Activated CD4-positive, CD25-positive, alpha-beta regulatory T cell treated with anti-CD3 and anti-CD28 coated beads, Interleukin-2, amount 50 U/mL, for 24 hours (primary cell): ENCODE data around the gene ATP2B3.

Experiments
- ATAC-seq, 2 donors: fragments of 150-1000 bp; cut with Tn5 transposase; one replicate each; pipeline ENCODE4 v1.10.0; 2021; ENCODE audit warnings: mild to moderate bottlenecking in 1 of 2, moderate library complexity in 1 of 2

Gene ATP2B3

GRCh38 chrX:153511784-153512500, 5.5 kb upstream of the ATP2B3 start:
- ATAC-seq = no peak

GRCh38 chrX:153512501-153512893, 4.9 kb upstream of the ATP2B3 start:
- no peak for ATAC-seq

GRCh38 chrX:153513265-153513664, 4.2 kb upstream of the ATP2B3 start:
- ATAC-seq = no peak

- ATAC-seq = no peak
Observed at GRCh38 chrX:153514259-153514658, 3.2 kb upstream of the ATP2B3 start.

GRCh38 chrX:153515435-153515834, 2.0 kb upstream of the ATP2B3 start:
- no peak for ATAC-seq

- ATAC-seq = no peak
Observed at GRCh38 chrX:153516073-153516472, 1.4 kb upstream of the ATP2B3 start.

- ATAC-seq = no peak
Observed at GRCh38 chrX:153517946-153518834, 748 bp downstream of the ATP2B3 start.

GRCh38 chrX:153519569-153520286, 2.3 kb downstream of the ATP2B3 start:
- ATAC-seq = no peak

GRCh38 chrX:153520287-153520917, 3.0 kb downstream of the ATP2B3 start:
- ATAC-seq = no peak

- ATAC-seq = no peak
Observed at GRCh38 chrX:153521034-153521433, 3.6 kb downstream of the ATP2B3 start.

GRCh38 chrX:153522259-153522658, 4.8 kb downstream of the ATP2B3 start:
- no peak for ATAC-seq

GRCh38 chrX:153523269-153523668, 5.8 kb downstream of the ATP2B3 start:
- no peak for ATAC-seq

GRCh38 chrX:153524234-153524633, 6.8 kb downstream of the ATP2B3 start:
- no peak for ATAC-seq

GRCh38 chrX:153525451-153525850, 8.0 kb downstream of the ATP2B3 start:
- ATAC-seq = no peak

GRCh38 chrX:153526042-153526441, 8.6 kb downstream of the ATP2B3 start:
- no peak for ATAC-seq

GRCh38 chrX:153526801-153527200, 9.4 kb downstream of the ATP2B3 start:
- no peak for ATAC-seq

- ATAC-seq = no peak
Observed at GRCh38 chrX:153527208-153527607, 9.8 kb downstream of the ATP2B3 start.

GRCh38 chrX:153530411-153531129, 13.1 kb downstream of the ATP2B3 start:
- ATAC-seq = no peak

- no peak for ATAC-seq
Observed at GRCh38 chrX:153533091-153533490, 15.6 kb downstream of the ATP2B3 start.

- ATAC-seq = no peak
Observed at GRCh38 chrX:153537080-153537479, 19.6 kb downstream of the ATP2B3 start.

GRCh38 chrX:153537526-153538295, 20.3 kb downstream of the ATP2B3 start:
- no peak for ATAC-seq
